H1 (cell line): ENCODE data around the gene TNFRSF13B. TPM values are rescaled to one million over a fixed set of nuclear protein-coding genes. Genes with fewer than 3 reads are reported as not detected.
"Not testable (repeated sequence)": the region's sequence is repeated elsewhere in the genome, so short reads cannot be mapped to it uniquely, and the experiment has no call there.

Experiments used
- CTCF ChIA-PET: fragments of 300-600 bp; sonication (Branson Sonifier 250); formaldehyde crosslinking; loops from one replicate; lab custom pipeline; 2021; ENCODE audit not compliant: partially characterized antibody; lab: Charles Lee
- POLR2A ChIA-PET: fragments of 300-600 bp; sonication (Branson Sonifier 250); formaldehyde crosslinking; loops from one replicate; lab custom pipeline; 2021; ENCODE audit warnings: inconsistent platforms; ENCODE audit not compliant: partially characterized antibody; lab: Charles Lee
- DNase-seq, 2 experiments: peaks; one replicate each; pipeline versions ENCODE4 v3.0.0 to v3.0.0-alpha.2; 2010 to 2022; ENCODE audit warnings: low spot score in 2 of 2, low read depth in 1 of 2, mixed read lengths in 1 of 2
- FAIRE-seq: peaks from 2 replicates; lab custom pipeline; 2011; peaks lifted over from hg19 to GRCh38; lab: Jason Lieb, UNC
- H2AFZ ChIP-seq: 2 replicates; pipeline ENCODE4 v1.8.1; 2012; ENCODE audit warnings: low read length, inconsistent platforms
- H2AK5ac ChIP-seq: 2 replicates; pipeline ENCODE4 v1.6.1; 2013; ENCODE audit warnings: low read depth, low read length
- H2BK120ac ChIP-seq: replicated peaks from 2 replicates; pipeline ENCODE3; 2013; ENCODE audit warnings: low read depth, low read length, inconsistent platforms
- H2BK12ac ChIP-seq: 2 replicates; pipeline ENCODE4 v1.6.1; 2013; ENCODE audit warnings: low read depth, low read length
- H2BK15ac ChIP-seq: 2 replicates; pipeline ENCODE4 v1.6.1; 2013; ENCODE audit warnings: low read length
- H2BK20ac ChIP-seq: 2 replicates; pipeline ENCODE4 v1.6.1; 2013; ENCODE audit warnings: low read length
- H2BK5ac ChIP-seq: 2 replicates; pipeline ENCODE4 v1.6.1; 2013; ENCODE audit warnings: low read depth, low read length
- H3K14ac ChIP-seq: 2 replicates; pipeline ENCODE4 v1.6.1; 2013; ENCODE audit warnings: inconsistent platforms; ENCODE audit not compliant: insufficient read length
- H3K18ac ChIP-seq: 2 replicates; pipeline ENCODE4 v1.6.1; 2013; ENCODE audit warnings: low read length; ENCODE audit errors: extremely low read depth
- H3K23ac ChIP-seq: 2 replicates; pipeline ENCODE4 v1.6.1; 2013; ENCODE audit warnings: inconsistent platforms; ENCODE audit not compliant: insufficient read length
- H3K23me2 ChIP-seq: 2 replicates; pipeline ENCODE4 v1.6.1; 2013; ENCODE audit warnings: low read depth, low read length
- H3K27ac ChIP-seq: 2 replicates; pipeline ENCODE4 v1.6.1; 2011; ENCODE audit warnings: low read depth, low read length, inconsistent platforms
- H3K27me3 ChIP-seq, 4 experiments: replicated peaks in 1 of 4; 1 replicate in 1 of 4; 2 replicates in 3 of 4; pipeline versions ENCODE4 v1.6.1 to v1.8.1; 2011 to 2013; ENCODE audit warnings: low read length in 3 of 4, mild to moderate bottlenecking in 3 of 4, inconsistent platforms in 2 of 4, mixed read lengths in 2 of 4, moderate library complexity in 1 of 4; ENCODE audit not compliant: control insufficient read depth in 3 of 4, insufficient read depth in 3 of 4; ENCODE audit errors: extremely low read depth in 1 of 4
- H3K36me3 ChIP-seq, 4 experiments: 2 replicates each; pipeline versions ENCODE4 v1.6.1 to v1.8.1; 2011 to 2013; ENCODE audit warnings: mild to moderate bottlenecking in 4 of 4, low read length in 3 of 4, moderate library complexity in 2 of 4, control low read depth in 1 of 4, inconsistent platforms in 1 of 4; ENCODE audit not compliant: insufficient read depth in 4 of 4, control insufficient read depth in 2 of 4
- H3K4ac ChIP-seq: replicated peaks from 2 replicates; pipeline ENCODE3; 2013; ENCODE audit warnings: low read length, low read depth, mixed read lengths, inconsistent platforms; ENCODE audit not compliant: insufficient read length
- H3K4me1 ChIP-seq, 4 experiments: replicated peaks in 1 of 4; 1 replicate in 1 of 4; 2 replicates in 3 of 4; pipeline versions ENCODE4 v1.6.1 to v1.8.1; 2011 to 2013; ENCODE audit warnings: low read length in 3 of 4, inconsistent platforms in 2 of 4, mixed read lengths in 1 of 4; ENCODE audit not compliant: insufficient read depth in 4 of 4, control insufficient read depth in 3 of 4
- H3K4me2 ChIP-seq, 2 experiments: 2 replicates each; pipeline versions ENCODE4 v1.6.1 to v1.8.1; 2011 to 2013; ENCODE audit warnings: low read depth in 2 of 2, low read length in 2 of 2, control low read depth in 1 of 2, inconsistent platforms in 1 of 2, mild to moderate bottlenecking in 1 of 2; ENCODE audit not compliant: insufficient read depth in 1 of 2
- H3K4me3 ChIP-seq, 4 experiments: fragments of 200-600, 300-600 bp in 1 of 4; sonication (generic), shearing (Covaris generic), sonication (Bioruptor Twin) in 1 of 4; 2 replicates each; pipeline versions ENCODE4 v1.5.1 to v1.8.1; 2011 to 2016; ENCODE audit warnings: low read length in 4 of 4, low read depth in 3 of 4, control low read depth in 2 of 4, inconsistent platforms in 2 of 4, mild to moderate bottlenecking in 2 of 4, mixed read lengths in 1 of 4, moderate library complexity in 1 of 4; ENCODE audit not compliant: insufficient read depth in 2 of 4; ENCODE audit errors: extremely low read depth in 1 of 4
- H3K56ac ChIP-seq: replicated peaks from 2 replicates; pipeline ENCODE3; 2013; ENCODE audit warnings: low read depth, mild to moderate bottlenecking, mixed read lengths, low read length, inconsistent platforms; ENCODE audit not compliant: insufficient read length
- H3K79me1 ChIP-seq: 2 replicates; pipeline ENCODE4 v1.6.1; 2013; ENCODE audit warnings: low read depth, low read length, control low read depth
- H3K79me2 ChIP-seq, 2 experiments: 2 replicates each; pipeline versions ENCODE4 v1.6.1 to v1.8.1; 2012 to 2013; ENCODE audit warnings: low read length in 2 of 2, mild to moderate bottlenecking in 2 of 2, inconsistent platforms in 1 of 2; ENCODE audit not compliant: insufficient read depth in 2 of 2, control insufficient read depth in 1 of 2
- H3K9ac ChIP-seq, 4 experiments: replicated peaks in 1 of 4; 1 replicate in 1 of 4; 2 replicates in 3 of 4; pipeline versions ENCODE4 v1.6.1 to v1.8.1; 2011 to 2013; ENCODE audit warnings: low read depth in 3 of 4, low read length in 3 of 4, control low read depth in 2 of 4, mild to moderate bottlenecking in 2 of 4, moderate library complexity in 2 of 4, inconsistent platforms in 1 of 4; ENCODE audit errors: extremely low read depth in 1 of 4
- H3K9me3 ChIP-seq, 2 experiments: 2 replicates each; pipeline versions ENCODE4 v1.6.1 to v1.8.1; 2012 to 2013; ENCODE audit warnings: mild to moderate bottlenecking in 2 of 2, moderate library complexity in 2 of 2, control low read depth in 1 of 2, inconsistent platforms in 1 of 2, low read depth in 1 of 2, low read length in 1 of 2, mixed read lengths in 1 of 2; ENCODE audit not compliant: insufficient read depth in 2 of 2
- H4K20me1 ChIP-seq, 2 experiments: replicated peaks in 1 of 2; 2 replicates each; pipeline versions ENCODE3 to v1.8.1; 2011 to 2013; ENCODE audit warnings: inconsistent platforms in 2 of 2, low read length in 2 of 2, mild to moderate bottlenecking in 1 of 2; ENCODE audit not compliant: insufficient read depth in 2 of 2, control insufficient read depth in 1 of 2
- H4K5ac ChIP-seq: 2 replicates; pipeline ENCODE4 v1.6.1; 2013; ENCODE audit warnings: low read length, low read depth, mixed read lengths, inconsistent platforms; ENCODE audit not compliant: insufficient read length
- H4K8ac ChIP-seq: 2 replicates; pipeline ENCODE4 v1.8.0; 2013; ENCODE audit warnings: mild to moderate bottlenecking, moderate library complexity, low read length, inconsistent platforms; ENCODE audit not compliant: insufficient read depth; ENCODE audit errors: extremely low read depth
- H4K91ac ChIP-seq: replicated peaks from 2 replicates; pipeline ENCODE3; 2013; ENCODE audit warnings: low read length, mixed read lengths, inconsistent platforms; ENCODE audit not compliant: insufficient read length
- WGBS, 2 experiments: shearing (Covaris generic) in 1 of 2; methylation state at CpG; one replicate each; pipeline versions ENCODE4 v1.1.6 to v1.1.7; 2013 to 2015; ENCODE audit warnings: low lambda C conversion rate in 2 of 2, mixed read lengths in 2 of 2, inconsistent platforms in 1 of 2, low coverage in 1 of 2, missing lambda C conversion rate in 1 of 2; ENCODE audit not compliant: insufficient replicate concordance in 2 of 2, insufficient coverage in 1 of 2, insufficient read length in 1 of 2; ENCODE audit errors: extremely low coverage in 1 of 2, missing lambda C conversion rate in 1 of 2; 5-methylcytosine and 5-hydroxymethylcytosine counted together
- polyA plus RNA-seq, 7 experiments: library from polyadenylated mRNA; depleted of rRNA in 3 of 7; stranded (reverse) in 5 of 7; unstranded in 2 of 7; fragments of >200 nt in 5 of 7; fragments of 200-250 nt in 2 of 7; gene quantifications; 1 replicate in 5 of 7; 2 replicates in 1 of 7; 4 replicates in 1 of 7; pipeline versions ENCODE4 v1.2.1 to v1.2.3, GENCODE V29; 2011 to 2013; ENCODE audit warnings: missing spikeins in 2 of 7, mixed read lengths in 2 of 7
- total RNA-seq: library from RNA; stranded (reverse); fragmentation: NEBNext Ultra II Directional; extraction: Animal tissue kit (Norgen Biotek cat#: 25700); gene quantifications from 2 replicates; pipeline ENCODE4 v1.2.1, GENCODE V29; 2021

TNFRSF13B gene
- total and polyA plus RNA-seq, 2 of the 8 experiments (the other 6 are each of a cell fraction or from before 2014, with no cell fraction given) = not detected

- POLR2A ChIA-PET = interaction anchor here (1.0 kb wide), 1 partner anchor 116 kb away, joined by 3 read pairs; no protein-coding TSS in a partner anchor
Measured at GRCh38 chr17:16921451-16921850, 50.5 kb downstream of the TNFRSF13B start.

More at GRCh38 chr17:16921451-16921850, 50.5 kb downstream of the TNFRSF13B start:
- not testable (repeated sequence) for DNase-seq, H3K27me3 ChIP-seq, H3K18ac ChIP-seq, H3K4me1 ChIP-seq, H4K5ac ChIP-seq, H4K8ac ChIP-seq, H3K9me3 ChIP-seq, H2AFZ ChIP-seq, H2BK5ac ChIP-seq, H2BK15ac ChIP-seq, H3K4me2 ChIP-seq, H3K23me2 ChIP-seq, H3K79me2 ChIP-seq, H3K56ac ChIP-seq, H2BK120ac ChIP-seq, H3K4ac ChIP-seq, H3K9ac ChIP-seq, H2BK20ac ChIP-seq, H3K36me3 ChIP-seq, H2AK5ac ChIP-seq, H3K27ac ChIP-seq, H3K4me3 ChIP-seq, H2BK12ac ChIP-seq, FAIRE-seq, H3K14ac ChIP-seq, H3K23ac ChIP-seq, H4K20me1 ChIP-seq, H3K79me1 ChIP-seq, H4K91ac ChIP-seq
- CTCF ChIA-PET = interaction anchor here (0.8 to 4.1 kb wide), 3 partner anchors 55 to 91 kb away, joined by 3 to 19 read pairs (median 3); no protein-coding TSS in a partner anchor
- 86% methylated on average over 6 of the region's 6 CpGs; no CpG with 5 or more reads in 1 of the 2 experiments for WGBS, 2 experiments
